Adrenal gland (tissue), 12 donors: ENCODE measurements around the gene LINC01488. TPM values are rescaled to one million over a fixed set of nuclear protein-coding genes. Genes with fewer than 3 reads are reported as not detected.
A peak's percentile ranks its signal among the peaks of the same experiment; 100 is the strongest.

Experiments
- DNase-seq, 7 donors: peaks; one replicate each; pipeline ENCODE4 v3.0.0-alpha.2; 2019 to 2020
- H3K27ac ChIP-seq, 5 donors: fragments of 200-600 bp; sonication (generic) in 4 of 5; 1 replicate in 3 of 5; 2 replicates in 2 of 5; pipeline versions ENCODE4 v1.5.1 to v1.8.0; 2016 to 2020; ENCODE audit warnings: mild to moderate bottlenecking in 1 of 5
- H3K27me3 ChIP-seq: fragments of 200-600 bp; 2 replicates; pipeline ENCODE4 v1.8.0; 2021
- H3K36me3 ChIP-seq, 2 donors: fragments of 200-600 bp; replicated peaks in 1 of 2; 1 replicate in 1 of 2; 2 replicates in 1 of 2; pipeline versions ENCODE4 v1.5.1 to v1.8.0; 2018 to 2022
- H3K4me1 ChIP-seq, 2 donors: fragments of 200-600 bp; replicated peaks in 1 of 2; 1 replicate in 1 of 2; 2 replicates in 1 of 2; pipeline versions ENCODE4 v1.5.1 to v1.8.0; 2018 to 2021
- H3K4me3 ChIP-seq, 4 donors: fragments of 200-600 bp; sonication (generic) in 3 of 4; one replicate each; pipeline ENCODE4 v1.5.1; 2016 to 2018
- H3K9me3 ChIP-seq, 3 donors: fragments of 200-600 bp; sonication (generic) in 1 of 3; replicated peaks in 1 of 3; 1 replicate in 2 of 3; 2 replicates in 1 of 3; pipeline versions ENCODE4 v1.5.1 to v1.8.0; 2016 to 2021
- CTCF ChIP-seq, 6 experiments: fragments of 450-650 bp in 4 of 6; fragments of 200-600 bp in 2 of 6; sonication (generic) in 1 of 6; IDR thresholded peaks; 1 replicate in 5 of 6; 2 replicates in 1 of 6; pipeline versions ENCODE4 v1.5.1 to v1.8.0; 2016 to 2021; ENCODE audit warnings: antibody characterized with exemption in 6 of 6, mild to moderate bottlenecking in 2 of 6, moderate library complexity in 1 of 6
- POLR2A ChIP-seq, 2 donors: fragments of 450-650 bp; IDR thresholded peaks; one replicate each; pipeline ENCODE4 v1.6.1; 2017; ENCODE audit warnings: antibody characterized with exemption in 2 of 2, mild to moderate bottlenecking in 2 of 2, moderate library complexity in 1 of 2
- WGBS, 4 donors: extraction: QIAGEN DNeasy Blood & Tissue Kit in 2 of 4; methylation state at CpG; one replicate each; pipeline versions ENCODE4 v1.1.5 to v1.1.7; 2013 to 2017; 5-methylcytosine and 5-hydroxymethylcytosine counted together
- intact Hi-C, 2 donors: fragments of 100-400 bp; cut with DNase I; formaldehyde crosslinking; loops; one replicate each; pipeline versions ENCODE4 v1.14.1 to v1.15.0; 2022 to 2023
- polyA plus RNA-seq, 3 donors: library from polyadenylated mRNA; stranded (reverse); fragments of 200-250 nt in 2 of 3; fragments of 350-450 nt in 1 of 3; fragmentation: Illumina TruSeq in 1 of 3; extraction: RNeasy Lipid Tissue Mini Kit (QIAGEN cat#74804) in 1 of 3; gene quantifications; one replicate each; pipeline ENCODE4 v1.2.3, GENCODE V29; 2013 to 2014
- total RNA-seq, 9 donors: library from RNA; depleted of rRNA in 4 of 9; stranded (reverse); fragments of >200 nt in 4 of 9; fragments of 120-200 nt in 1 of 9; fragmentation: NEBNext Ultra II Directional in 1 of 9; extraction: Animal tissue kit (Norgen Biotek cat#: 25700) in 1 of 9; gene quantifications; one replicate each; pipeline versions ENCODE4 v1.1.0 to v1.2.4, GENCODE V29; 2013 to 2023
- donor health status: healthy with polysubstance abuse.
- donor health status: Bipolar disorder and iron deficiency.
- donor health status: DM: yes; HTN: yes; CAD: no.
- donor health status: DM: no; HTN: no; CAD: no.
- donor health status: DM: no; HTN: no; CAD: no.
- donor health status: DM: yes; HTN: yes; CAD: no.

The LINC01488 gene
- total and polyA plus RNA-seq, 12 donors, result not detected

GRCh38 chr11:69491071-69492031, 9.9 kb downstream of the LINC01488 start:
- H3K27ac ChIP-seq, result no peak overlapping the region
- H3K36me3 ChIP-seq, result no peaks in the 10 kb centered on the region
- DNase-seq, result no peak
- no peak for TF ChIP-seq POLR2A (IDR thresholded peaks at IDR 0.05)
- TF ChIP-seq CTCF (IDR thresholded peaks at IDR 0.05), result no peak
- no peaks in the 10 kb centered on the region for H3K27me3 ChIP-seq
- WGBS, 4 donors, result 86 to 93% (median 89%) methylated on average over 16 to 22 of the region's 22 CpGs
- H3K9me3 ChIP-seq, result no peaks in the 10 kb centered on the region
- no peaks in the 10 kb centered on the region for H3K4me1 ChIP-seq
- H3K4me3 ChIP-seq, result no peak overlapping the region
- intact Hi-C loops, result no loop called here

GRCh38 chr11:69492201-69492991, 10.9 kb downstream of the LINC01488 start:
- Histone ChIP-seq H3K36me3 (no peaks in the 10 kb centered on the region), H3K4me1 (no peaks in the 10 kb centered on the region), H3K27me3 (no peaks in the 10 kb centered on the region), H3K27ac (no peak overlapping the region), H3K4me3 (no peak overlapping the region), H3K9me3 (no peaks in the 10 kb centered on the region)
- TF ChIP-seq POLR2A (IDR thresholded peaks at IDR 0.05) (no peak), CTCF (IDR thresholded peaks at IDR 0.05) (no peak)
- intact Hi-C loops, result no loop called here
- WGBS, 4 donors, result 78 to 84% (median 81%) methylated on average over 23 to 27 of the region's 27 CpGs
- DNase-seq, result no peak

- intact Hi-C loops, result no loop called here
- WGBS, 4 donors, result 77 to 85% (median 80%) methylated on average over 24 to 27 of the region's 27 CpGs
- no peak overlapping the region for H3K4me3 ChIP-seq
- DNase-seq, result peak in 5 of 7 donors; percentile 33 to 69 (median 49)
- no peak for TF ChIP-seq POLR2A (IDR thresholded peaks at IDR 0.05)
- TF ChIP-seq CTCF (IDR thresholded peaks at IDR 0.05), result no peak
- no peaks in the 10 kb centered on the region for H3K27me3 ChIP-seq
- H3K4me1 ChIP-seq, result no peaks in the 10 kb centered on the region
- H3K27ac ChIP-seq, result no peak overlapping the region
- no peaks in the 10 kb centered on the region for H3K9me3 ChIP-seq
- no peaks in the 10 kb centered on the region for H3K36me3 ChIP-seq
Measured at GRCh38 chr11:69493931-69494821, 12.7 kb downstream of the LINC01488 start.
